ENCODE measurements around the gene OSBPL2. TPM values are rescaled to one million over a fixed set of nuclear protein-coding genes. Genes with fewer than 3 reads are reported as not detected.

The OSBPL2 gene
- 27.6 and 28.5 TPM in 2 replicates for total RNA-seq

GRCh38 chr20:62237801-62238568 lies at the start of gene OSBPL2:
Gene OSBPL2 (plus strand): TSS chr20:62238521. CDS start chr20:62256185, 17,664 bp downstream.

GRCh38 chr20:62219992-62220665 lies 18.2 kb upstream of the OSBPL2 start, which contains the start of gene HRH3:
Gene HRH3 (minus strand): TSS chr20:62220278. CDS start chr20:62219970, 308 bp downstream.

GRCh38 chr20:62302341-62303061 lies 64.2 kb downstream of the OSBPL2 start, which contains the start of gene ADRM1:
Gene ADRM1 (plus strand): TSS chr20:62302997. CDS start chr20:62303569, 572 bp downstream.

Other genes with a start within 250 kb of the OSBPL2 start
- gene TAF4, start 172.6 kb upstream of the OSBPL2 start, total RNA-seq, result 6.0 and 6.3 TPM in 2 replicates
- 35.7 and 38.2 TPM in 2 replicates for gene LSM14B, start 116.0 kb upstream of the OSBPL2 start, total RNA-seq
- gene PSMA7, start 95.1 kb upstream of the OSBPL2 start, total RNA-seq, result 221 and 232 TPM in 2 replicates
- gene SS18L1, start 94.8 kb upstream of the OSBPL2 start, total RNA-seq, result 6.7 and 9.9 TPM in 2 replicates
- 14.7 and 33.3 TPM in 2 replicates for gene MTG2, start 55.5 kb upstream of the OSBPL2 start, total RNA-seq
- gene HRH3, start 18.2 kb upstream of the OSBPL2 start, total RNA-seq, result not detected in 2 replicates
- gene ADRM1, start 64.5 kb downstream of the OSBPL2 start, total RNA-seq, result 61.3 and 62.5 TPM in 2 replicates
- gene LAMA5, start 128.8 kb downstream of the OSBPL2 start, total RNA-seq, result 4.4 and 4.8 TPM in 2 replicates
- gene RPS21, start 148.6 kb downstream of the OSBPL2 start, total RNA-seq, result 801 and 1,041 TPM in 2 replicates
- 1.6 and 2.2 TPM in 2 replicates for gene CABLES2, start 168.8 kb downstream of the OSBPL2 start, total RNA-seq
- gene RBBP8NL, start 189.0 kb downstream of the OSBPL2 start, total RNA-seq, result not detected in 2 replicates
- not detected in 2 replicates for gene GATA5, start 237.5 kb downstream of the OSBPL2 start, total RNA-seq